Mucosa of rectum (tissue), 2 donors: ENCODE results near the gene TCERG1L.

ENCODE experiments used
- H3K27ac ChIP-seq, 2 donors: one replicate each; pipeline ENCODE4 v1.7.0; 2013; ENCODE audit warnings: inconsistent platforms in 2 of 2, low read depth in 2 of 2, low read length in 2 of 2
- H3K27me3 ChIP-seq, 2 donors: one replicate each; pipeline ENCODE4 v1.7.0; 2013; ENCODE audit warnings: low read length in 2 of 2; ENCODE audit not compliant: control insufficient read depth in 2 of 2, insufficient read depth in 2 of 2
- H3K36me3 ChIP-seq, 2 donors: one replicate each; pipeline ENCODE4 v1.7.0; 2013; ENCODE audit warnings: low read length in 2 of 2; ENCODE audit not compliant: control insufficient read depth in 2 of 2, insufficient read depth in 2 of 2
- H3K4me1 ChIP-seq, 2 donors: one replicate each; pipeline ENCODE4 v1.7.0; 2013; ENCODE audit warnings: low read length in 2 of 2, mild to moderate bottlenecking in 1 of 2; ENCODE audit not compliant: control insufficient read depth in 2 of 2, insufficient read depth in 2 of 2
- H3K4me3 ChIP-seq, 2 donors: one replicate each; pipeline ENCODE4 v1.7.0; 2013; ENCODE audit warnings: low read length in 2 of 2
- H3K9ac ChIP-seq, 2 donors: one replicate each; pipeline ENCODE4 v1.7.0; 2013; ENCODE audit warnings: low read length in 2 of 2, low read depth in 1 of 2, mild to moderate bottlenecking in 1 of 2
- H3K9me3 ChIP-seq, 2 donors: one replicate each; pipeline ENCODE4 v1.7.0; 2013; ENCODE audit warnings: low read length in 2 of 2; ENCODE audit not compliant: control insufficient read depth in 2 of 2
- donor health status: healthy.
- donor health status: Normal muscosa, but diverticular disease.

The TCERG1L gene

GRCh38 chr10:131251146-131251541 is 60.4 kb downstream of the TCERG1L start:
- H3K9me3 ChIP-seq = no peaks in the 10 kb centered on the region
- H3K4me3 ChIP-seq = no peak overlapping the region
- no peaks in the 10 kb centered on the region for H3K27me3 ChIP-seq
- no peak overlapping the region for H3K27ac ChIP-seq
- H3K36me3 ChIP-seq = no peaks in the 10 kb centered on the region
- no peaks in the 10 kb centered on the region for H3K4me1 ChIP-seq
- no peak overlapping the region for H3K9ac ChIP-seq

GRCh38 chr10:131250454-131251145 is 60.9 kb downstream of the TCERG1L start:
- no peaks in the 10 kb centered on the region for H3K9me3 ChIP-seq
- H3K36me3 ChIP-seq = no peaks in the 10 kb centered on the region
- no peaks in the 10 kb centered on the region for H3K4me1 ChIP-seq
- H3K27ac ChIP-seq = no peak overlapping the region
- H3K9ac ChIP-seq = no peak overlapping the region
- no peaks in the 10 kb centered on the region for H3K27me3 ChIP-seq
- no peak overlapping the region for H3K4me3 ChIP-seq

- Histone ChIP-seq H3K4me1 (no peaks in the 10 kb centered on the region), H3K4me3 (no peak overlapping the region), H3K27ac (no peak overlapping the region), H3K9ac (no peak overlapping the region), H3K27me3 (no peaks in the 10 kb centered on the region), H3K36me3 (no peaks in the 10 kb centered on the region), H3K9me3 (no peaks in the 10 kb centered on the region)
Observed at GRCh38 chr10:131249955-131250344, 61.6 kb downstream of the TCERG1L start.

- no peaks in the 10 kb centered on the region for H3K4me1 ChIP-seq
- H3K27ac ChIP-seq = no peak overlapping the region
- H3K27me3 ChIP-seq = no peaks in the 10 kb centered on the region
- H3K9me3 ChIP-seq = no peaks in the 10 kb centered on the region
- H3K36me3 ChIP-seq = no peaks in the 10 kb centered on the region
- no peak overlapping the region for H3K9ac ChIP-seq
- no peak overlapping the region for H3K4me3 ChIP-seq
Observed at GRCh38 chr10:131249238-131249954, 62.1 kb downstream of the TCERG1L start.

GRCh38 chr10:131248376-131249165 is 63.0 kb downstream of the TCERG1L start:
- Histone ChIP-seq H3K9me3 (no peaks in the 10 kb centered on the region), H3K4me1 (no peaks in the 10 kb centered on the region), H3K27me3 (no peaks in the 10 kb centered on the region), H3K27ac (no peak overlapping the region), H3K36me3 (no peaks in the 10 kb centered on the region), H3K9ac (no peak overlapping the region), H3K4me3 (no peak overlapping the region)

- no peaks in the 10 kb centered on the region for H3K27me3 ChIP-seq
- H3K36me3 ChIP-seq = no peaks in the 10 kb centered on the region
- H3K4me3 ChIP-seq = no peak overlapping the region
- no peaks in the 10 kb centered on the region for H3K9me3 ChIP-seq
- H3K27ac ChIP-seq = no peak overlapping the region
- H3K9ac ChIP-seq = no peak overlapping the region
- H3K4me1 ChIP-seq = no peaks in the 10 kb centered on the region
Observed at GRCh38 chr10:131247873-131248272, 63.6 kb downstream of the TCERG1L start.

GRCh38 chr10:131246775-131247174 is 64.7 kb downstream of the TCERG1L start:
- Histone ChIP-seq H3K9me3 (no peaks in the 10 kb centered on the region), H3K36me3 (no peaks in the 10 kb centered on the region), H3K4me3 (no peak overlapping the region), H3K27me3 (no peaks in the 10 kb centered on the region), H3K4me1 (no peaks in the 10 kb centered on the region), H3K9ac (no peak overlapping the region), H3K27ac (no peak overlapping the region)

GRCh38 chr10:131246089-131246488 is 65.4 kb downstream of the TCERG1L start:
- no peaks in the 10 kb centered on the region for H3K27me3 ChIP-seq
- H3K27ac ChIP-seq = no peak overlapping the region
- H3K9ac ChIP-seq = no peak overlapping the region
- H3K4me1 ChIP-seq = no peaks in the 10 kb centered on the region
- no peak overlapping the region for H3K4me3 ChIP-seq
- H3K36me3 ChIP-seq = no peaks in the 10 kb centered on the region
- no peaks in the 10 kb centered on the region for H3K9me3 ChIP-seq

- no peaks in the 10 kb centered on the region for H3K27me3 ChIP-seq
- H3K27ac ChIP-seq = no peak overlapping the region
- no peaks in the 10 kb centered on the region for H3K9me3 ChIP-seq
- H3K4me1 ChIP-seq = no peaks in the 10 kb centered on the region
- H3K9ac ChIP-seq = no peak overlapping the region
- no peak overlapping the region for H3K4me3 ChIP-seq
- no peaks in the 10 kb centered on the region for H3K36me3 ChIP-seq
Observed at GRCh38 chr10:131245475-131246059, 66.0 kb downstream of the TCERG1L start.

- Histone ChIP-seq H3K4me3 (no peak overlapping the region), H3K4me1 (no peaks in the 10 kb centered on the region), H3K27me3 (no peaks in the 10 kb centered on the region), H3K36me3 (no peaks in the 10 kb centered on the region), H3K9me3 (no peaks in the 10 kb centered on the region), H3K27ac (no peak overlapping the region), H3K9ac (no peak overlapping the region)
Observed at GRCh38 chr10:131244836-131245235, 66.7 kb downstream of the TCERG1L start.
